Stimulated activated CD4-positive, alpha-beta T cell treated with anti-CD3 and anti-CD28 coated beads, Interleukin-15, amount 100 ng/mL, for 48 hours (primary cell): ENCODE data around the gene HMCN2.

Experiments used
- DNase-seq, 2 donors: peaks; one replicate each; pipeline ENCODE4 v3.0.0-alpha.2; 2020; ENCODE audit warnings: low read depth in 2 of 2

Gene HMCN2

GRCh38 chr9:130307667-130307943, 42.0 kb downstream of the HMCN2 start:
- no peak for DNase-seq

GRCh38 chr9:130308081-130308571, 42.6 kb downstream of the HMCN2 start:
- DNase-seq, result no peak

- DNase-seq, result no peak
These were observed 44.3 kb downstream of the HMCN2 start for GRCh38 chr9:130309689-130310455.

DNA sequence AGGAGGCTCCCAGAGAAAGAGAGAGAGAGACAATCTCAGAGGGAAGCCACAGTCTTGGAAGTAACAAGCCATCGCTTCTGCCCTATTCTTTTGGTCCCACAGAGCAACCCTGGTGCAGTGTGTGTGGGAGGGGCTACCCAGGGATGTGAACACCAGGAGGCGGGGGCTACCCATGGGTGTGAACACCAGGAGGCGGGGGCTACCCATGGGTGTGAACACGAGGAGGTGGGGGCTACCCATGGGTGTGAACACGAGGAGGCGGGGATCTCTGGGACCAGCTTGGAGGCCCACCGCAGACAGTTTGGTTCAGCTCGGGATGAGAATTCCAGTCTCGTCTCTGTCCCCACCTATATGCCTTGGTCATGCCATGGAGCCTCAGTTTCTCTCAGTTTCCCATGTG, 44.9 kb downstream of the HMCN2 start:
- DNase-seq, result no peak

GRCh38 chr9:130311003-130311402, 45.4 kb downstream of the HMCN2 start:
- no peak for DNase-seq

DNA sequence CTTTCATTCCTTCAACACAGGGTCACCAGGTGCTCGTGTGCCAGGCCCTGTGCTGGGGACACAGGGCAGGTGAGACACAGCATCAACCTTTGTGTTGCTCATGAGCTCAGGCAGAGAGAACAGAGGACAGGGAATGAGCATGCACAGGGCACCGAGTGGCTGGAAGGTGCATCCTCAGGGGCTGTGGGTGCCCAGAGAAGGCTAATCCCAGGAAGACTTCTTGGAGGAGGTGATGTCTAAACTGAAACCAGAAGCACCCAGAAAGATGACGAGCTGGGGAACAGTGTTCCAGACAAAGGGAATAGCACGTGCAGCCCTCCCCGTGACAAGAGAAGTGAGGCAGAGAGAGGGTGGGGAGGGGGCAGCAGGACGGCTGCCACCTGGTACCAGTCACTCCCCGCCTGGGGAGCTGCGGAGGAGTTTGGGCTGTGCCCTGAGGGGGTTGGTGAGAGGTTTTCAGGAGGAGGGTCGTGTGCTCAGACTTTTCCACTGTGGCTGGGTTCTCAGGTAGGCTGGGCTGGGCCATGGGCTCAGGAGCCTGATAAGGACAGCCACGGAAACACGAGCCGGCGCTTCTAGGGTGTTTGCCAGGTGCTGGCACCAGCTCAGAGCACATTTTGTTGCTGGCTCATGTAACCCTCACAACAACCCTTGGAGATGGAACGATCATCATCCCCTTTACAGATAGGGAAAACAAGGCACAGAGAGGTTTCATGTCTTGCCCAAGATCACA, 46.0 kb downstream of the HMCN2 start:
- no peak for DNase-seq

- no peak for DNase-seq
These were observed 47.7 kb downstream of the HMCN2 start for GRCh38 chr9:130313103-130313858.

DNA sequence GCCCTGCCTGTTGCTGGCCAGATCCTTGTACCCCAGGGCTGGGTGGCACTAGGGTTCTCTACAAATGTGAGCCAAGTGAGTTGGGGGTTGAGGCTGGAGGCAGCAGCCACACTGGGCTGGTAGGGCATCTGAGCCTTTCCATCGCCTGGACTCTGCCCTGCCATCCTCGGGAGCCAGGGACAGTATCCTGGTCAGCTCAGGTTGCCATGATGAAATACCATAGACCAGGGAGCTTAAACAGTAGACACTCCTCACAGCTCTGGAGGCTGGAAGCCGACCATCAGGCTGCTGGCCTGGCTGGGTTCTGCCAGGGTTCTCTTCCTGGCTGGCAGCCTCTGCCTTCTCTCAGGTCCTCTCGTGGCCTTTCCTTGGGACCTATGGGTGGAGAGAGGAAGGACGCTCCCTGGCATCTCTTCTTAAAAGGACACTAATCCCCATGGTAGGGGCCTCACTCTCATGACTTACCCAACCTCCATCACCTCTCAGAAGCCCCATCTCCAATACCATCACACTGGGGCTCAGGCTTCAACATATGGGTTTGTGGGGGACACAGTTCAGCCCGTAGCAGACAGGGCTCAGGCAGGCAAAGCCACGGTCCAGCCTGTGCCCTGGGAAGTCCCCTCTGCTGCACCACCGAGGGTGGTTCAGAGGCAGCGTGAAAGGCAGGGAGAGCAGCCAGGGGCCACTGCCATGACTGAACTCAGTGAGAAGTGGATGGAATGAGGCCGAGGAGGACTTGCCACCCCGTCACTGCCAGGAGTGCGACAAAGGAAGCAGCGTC, 50.1 kb downstream of the HMCN2 start:
- DNase-seq, result no peak

GRCh38 chr9:130316430-130316829, 50.9 kb downstream of the HMCN2 start:
- no peak for DNase-seq

DNA sequence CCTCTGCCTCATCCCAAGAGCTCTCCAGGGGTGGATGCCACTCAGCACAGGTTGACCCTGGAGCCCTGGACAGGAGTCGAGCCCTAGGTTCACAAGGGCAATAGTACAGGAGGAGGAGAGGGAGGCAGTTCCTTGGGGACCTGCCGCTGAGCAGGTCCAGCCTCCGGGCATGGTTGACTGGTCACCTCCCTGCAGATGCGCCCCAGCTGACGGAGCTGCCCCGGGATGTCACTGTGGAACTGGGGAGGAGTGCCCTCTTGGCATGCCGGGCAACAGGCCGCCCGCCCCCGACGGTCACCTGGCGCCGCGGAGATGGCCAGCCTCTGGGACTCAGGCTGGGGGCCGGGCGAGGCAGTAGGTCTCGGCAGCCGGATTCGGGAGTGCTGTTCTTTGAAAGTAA, 53.7 kb downstream of the HMCN2 start:
- no peak for DNase-seq

- no peak for DNase-seq
These were observed 54.6 kb downstream of the HMCN2 start for GRCh38 chr9:130319944-130320712.

GRCh38 chr9:130320723-130321481, 55.3 kb downstream of the HMCN2 start:
- no peak for DNase-seq

- DNase-seq, result no peak
These were observed 56.0 kb downstream of the HMCN2 start for GRCh38 chr9:130321539-130321938.

- DNase-seq, result no peak
These were observed 57.6 kb downstream of the HMCN2 start for GRCh38 chr9:130323051-130323745.

GRCh38 chr9:130325921-130326320, 60.4 kb downstream of the HMCN2 start:
- no peak for DNase-seq

GRCh38 chr9:130327070-130327780, 61.7 kb downstream of the HMCN2 start:
- no peak for DNase-seq

GRCh38 chr9:130327781-130328348, 62.3 kb downstream of the HMCN2 start:
- DNase-seq, result no peak

GRCh38 chr9:130328349-130328801, 62.8 kb downstream of the HMCN2 start:
- no peak for DNase-seq

GRCh38 chr9:130329061-130329460, 63.5 kb downstream of the HMCN2 start:
- DNase-seq, result no peak
